Activated CD8-positive, alpha-beta memory T cell treated with anti-CD3 and anti-CD28 coated beads, Interleukin-2, amount 50 U/mL, for 1 hour (primary cell): ENCODE measurements around the gene EARS2.

ENCODE experiments used
- DNase-seq: peaks from one replicate; pipeline ENCODE4 v3.0.0-alpha.2; 2020; ENCODE audit errors: extremely low read depth

EARS2 gene

DNA sequence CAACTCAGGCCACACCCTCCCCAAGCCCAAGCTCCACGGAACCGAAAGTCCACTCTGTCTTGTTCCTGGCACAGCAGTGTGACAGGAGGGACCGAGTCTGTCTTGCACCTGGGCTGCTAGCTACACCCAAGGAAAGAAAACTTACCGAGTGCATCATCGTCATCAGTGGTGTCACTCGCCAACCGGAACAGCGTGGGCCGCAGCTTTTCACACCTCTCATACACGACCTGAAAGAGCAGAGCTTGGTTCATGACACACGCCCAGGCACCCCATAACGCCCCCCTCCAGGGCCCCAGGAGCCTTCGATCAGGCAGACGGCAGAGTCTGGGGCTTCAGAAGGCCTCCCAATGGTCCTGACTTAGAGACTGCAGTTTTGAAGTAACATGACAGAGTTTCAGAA is 74.4 kb downstream of the EARS2 start:
- peak; percentile 27 for DNase-seq

DNA sequence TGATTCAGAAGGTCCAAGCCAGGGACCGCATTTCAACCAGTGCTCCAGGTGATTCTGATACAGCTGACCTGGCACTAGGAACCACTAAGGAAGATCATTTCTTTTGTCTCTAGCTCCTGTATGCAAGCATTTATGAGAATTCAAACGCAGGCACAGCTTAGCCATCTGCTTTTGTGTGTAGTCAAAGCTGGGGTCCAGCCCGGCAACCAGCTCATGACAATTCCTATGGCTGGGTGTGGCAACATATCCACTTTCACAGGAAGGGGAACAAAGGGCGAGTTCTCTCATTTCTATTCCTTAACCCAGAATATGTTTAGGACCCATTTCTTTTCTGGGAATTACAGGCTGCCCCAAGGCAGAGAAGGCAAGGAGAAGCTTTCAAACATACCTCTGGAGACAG is 76.9 kb downstream of the EARS2 start:
- DNase-seq: no peak

DNA sequence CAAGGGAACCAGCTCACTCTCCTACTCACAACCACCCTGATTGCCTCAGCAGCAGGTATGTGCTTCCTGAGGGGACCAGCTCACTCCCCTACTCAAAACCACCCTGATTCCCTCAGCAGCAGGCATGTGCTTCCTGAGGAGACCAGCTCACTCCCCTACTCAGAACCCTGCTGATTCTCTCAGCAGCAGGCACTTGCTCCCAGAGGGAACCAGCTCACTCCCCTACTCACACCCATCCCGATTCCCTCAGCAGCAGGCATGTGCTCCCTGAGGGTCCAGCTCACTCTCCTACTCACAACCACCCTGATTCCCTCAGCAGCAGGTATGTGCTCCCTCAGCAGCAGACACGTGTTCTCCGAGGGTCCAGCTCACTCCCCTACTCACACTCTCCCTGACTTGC is 78.0 kb downstream of the EARS2 start:
- no peak for DNase-seq

DNA sequence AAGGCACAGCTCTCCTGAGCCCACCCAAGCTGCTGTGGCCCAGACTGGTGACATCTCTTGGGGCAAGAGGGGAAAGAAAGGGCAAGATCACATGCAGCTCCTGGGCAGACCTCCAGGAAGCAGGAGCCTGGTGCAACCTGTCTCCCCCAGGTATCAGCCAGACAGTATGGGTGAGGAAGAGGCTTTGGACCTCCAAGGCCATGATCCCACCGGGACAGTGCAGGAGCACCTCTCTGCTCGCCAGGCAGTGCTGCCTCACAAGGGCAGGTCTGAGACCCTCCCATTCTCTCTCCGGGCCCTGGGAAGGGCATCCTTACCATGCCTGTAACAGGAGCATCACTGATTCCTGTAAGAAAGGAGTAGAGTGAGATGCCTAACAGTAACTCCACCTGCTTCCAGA is 78.6 kb downstream of the EARS2 start:
- no peak for DNase-seq

DNA sequence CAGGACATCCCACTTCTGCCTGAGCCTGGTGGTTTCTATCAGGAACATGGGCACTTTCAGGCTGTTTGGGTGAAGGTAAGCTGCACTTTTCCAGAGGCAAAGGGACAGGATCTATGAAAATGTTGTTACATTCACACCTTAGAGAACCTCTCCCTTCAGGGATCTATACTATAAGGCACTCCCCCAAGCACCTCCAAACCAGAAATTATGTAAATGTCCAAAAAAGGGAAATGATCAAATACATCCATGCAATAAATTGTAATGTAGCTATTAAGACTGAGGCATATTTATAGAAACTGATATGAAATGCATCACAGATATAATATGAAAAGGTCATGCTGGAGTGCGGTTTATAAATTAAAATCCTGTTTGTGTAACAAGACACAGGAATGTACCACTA is 80.9 kb downstream of the EARS2 start:
- DNase-seq: no peak
